Activated T-cell treated with anti-CD3 and anti-CD28 coated beads, Interleukin-2, amount 50 U/mL, for 72 hours (primary cell): ENCODE results near the gene CLEC7A. TPM values are rescaled to one million over a fixed set of nuclear protein-coding genes. Genes with fewer than 3 reads are reported as not detected.

Experiments used
- ATAC-seq, 2 donors: fragments of 150-1000 bp; cut with Tn5 transposase; replicated peaks in 1 of 2; 2 replicates each; pipeline ENCODE4 v1.10.0; 2021; ENCODE audit warnings: moderate library complexity in 2 of 2, mild to moderate bottlenecking in 1 of 2
- DNase-seq, 2 donors: peaks; one replicate each; pipeline ENCODE4 v3.0.0; 2021 to 2022; ENCODE audit warnings: mixed read lengths in 1 of 2
- H3K27ac Mint-ChIP-seq: one replicate; pipeline ENCODE4 v1.8.0; 2022; ENCODE audit warnings: mild to moderate bottlenecking, moderate library complexity, mixed read lengths
- H3K27me3 Mint-ChIP-seq: one replicate; pipeline ENCODE4 v1.8.0; 2022; ENCODE audit warnings: low read depth, mixed read lengths
- H3K36me3 Mint-ChIP-seq, 2 donors: one replicate each; pipeline ENCODE4 v1.8.0; 2022; ENCODE audit warnings: mixed read lengths in 2 of 2, mild to moderate bottlenecking in 1 of 2; ENCODE audit not compliant: insufficient read depth in 2 of 2
- H3K4me1 Mint-ChIP-seq: one replicate; pipeline ENCODE4 v1.8.0; 2022; ENCODE audit warnings: low read depth, mixed read lengths
- H3K4me3 Mint-ChIP-seq, 2 donors: one replicate each; pipeline ENCODE4 v1.8.0; 2022; ENCODE audit warnings: mild to moderate bottlenecking in 2 of 2, mixed read lengths in 2 of 2, moderate library complexity in 2 of 2
- H3K9me3 Mint-ChIP-seq, 2 donors: one replicate each; pipeline ENCODE4 v1.8.0; 2022; ENCODE audit warnings: mixed read lengths in 2 of 2
- total RNA-seq, 2 donors: library from RNA; stranded (reverse); gene quantifications; one replicate each; pipeline ENCODE4 v1.2.3, GENCODE V29; 2022

Gene CLEC7A
- total RNA-seq, 2 donors from 2014 or later = not detected

GRCh38 chr12:10101042-10101579 is 28.9 kb downstream of the CLEC7A start:
- Mint-ChIP-seq H3K4me1 (no peaks in the 10 kb centered on the region), H3K9me3 (peaks cover 0 to 2% of the 10 kb centered on the region in 2 donors), H3K27me3 (peaks cover 8% of the 10 kb centered on the region), H3K27ac (no peak overlapping the region), H3K36me3 (peaks cover 0 to 2% of the 10 kb centered on the region in 2 donors), H3K4me3 (no peak overlapping the region)
- DNase-seq = no peak
- no peak for ATAC-seq

DNA sequence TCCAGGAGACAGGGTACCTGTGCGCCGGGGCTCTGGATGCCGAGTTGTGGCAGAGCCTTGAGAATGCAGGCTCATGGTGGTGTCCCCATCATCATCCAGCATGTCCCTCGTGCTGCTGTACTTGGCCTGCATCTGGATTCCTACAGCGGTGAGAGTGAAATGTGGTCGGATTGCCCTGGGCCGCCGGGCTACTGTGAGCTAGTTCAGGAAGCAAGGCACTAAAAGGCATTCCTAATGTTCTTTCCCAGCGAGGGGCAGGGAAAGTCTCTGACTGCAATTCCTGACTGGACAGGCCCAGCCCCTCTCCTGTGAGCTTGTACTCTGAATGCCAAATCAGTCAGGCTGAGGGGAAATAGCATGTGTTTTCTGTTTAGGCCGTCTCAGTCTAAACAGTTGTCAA is 31.2 kb downstream of the CLEC7A start, which contains the start of gene CLEC1A:
Gene CLEC1A, minus strand, starts transcription at position 195 of the 400 bp plus-strand sequence. Its CDS starts 63 bp downstream, at position 132.
- no peak for ATAC-seq
- Mint-ChIP-seq H3K36me3 (peaks cover 0 to 2% of the 10 kb centered on the region in 2 donors), H3K4me3 (no peak within 1 kb of the TSS), H3K4me1 (no peaks in the 10 kb centered on the region), H3K27me3 (no peaks in the 10 kb centered on the region), H3K27ac (no peak within 1 kb of the TSS), H3K9me3 (no peaks in the 10 kb centered on the region)
- no peak for DNase-seq

DNA sequence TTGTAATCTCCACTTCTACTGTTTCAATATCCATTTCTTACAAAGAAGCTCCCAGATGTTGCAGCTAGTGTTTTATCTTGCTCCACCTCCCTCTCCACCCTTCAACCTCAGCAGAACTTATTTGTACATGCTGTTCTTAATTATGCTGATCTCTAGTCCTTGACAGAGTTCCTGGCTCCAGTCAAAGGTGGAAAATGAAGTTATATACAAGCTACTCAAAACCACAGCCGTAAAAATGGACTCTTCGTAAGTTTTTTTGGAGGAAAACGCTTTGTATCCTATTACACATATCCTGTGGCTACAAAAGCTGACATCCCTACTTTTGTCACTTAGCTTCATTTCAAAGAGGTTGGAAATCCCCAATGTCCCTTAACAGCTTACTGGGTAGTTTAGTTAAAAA is 32.5 kb downstream of the CLEC7A start:
- no peaks in the 10 kb centered on the region for H3K4me1 Mint-ChIP-seq

GRCh38 chr12:10095971-10096370 is 34.0 kb downstream of the CLEC7A start:
- DNase-seq (no peak), ATAC-seq (no peak)
- H3K4me3 Mint-ChIP-seq = no peak overlapping the region
- no peak overlapping the region for H3K27ac Mint-ChIP-seq
- no peaks in the 10 kb centered on the region for H3K4me1 Mint-ChIP-seq
- H3K36me3 Mint-ChIP-seq = no peaks in the 10 kb centered on the region
- no peaks in the 10 kb centered on the region for H3K27me3 Mint-ChIP-seq
- no peaks in the 10 kb centered on the region for H3K9me3 Mint-ChIP-seq

More for the DNA sequence above, 32.5 kb downstream of the CLEC7A start:
- Mint-ChIP-seq H3K9me3 (no peaks in the 10 kb centered on the region), H3K36me3 (no peaks in the 10 kb centered on the region), H3K27me3 (no peaks in the 10 kb centered on the region), H3K4me3 (no peak overlapping the region), H3K27ac (no peak overlapping the region)
- DNase-seq = no peak
- no peak for ATAC-seq

GRCh38 chr12:10094646-10095395 is 35.2 kb downstream of the CLEC7A start:
- ATAC-seq (no peak), DNase-seq (no peak)
- Mint-ChIP-seq H3K36me3 (no peaks in the 10 kb centered on the region), H3K27ac (no peak overlapping the region), H3K27me3 (peaks cover 3% of the 10 kb centered on the region), H3K4me1 (peaks cover 4% of the 10 kb centered on the region), H3K4me3 (no peak overlapping the region), H3K9me3 (no peaks in the 10 kb centered on the region)

DNA sequence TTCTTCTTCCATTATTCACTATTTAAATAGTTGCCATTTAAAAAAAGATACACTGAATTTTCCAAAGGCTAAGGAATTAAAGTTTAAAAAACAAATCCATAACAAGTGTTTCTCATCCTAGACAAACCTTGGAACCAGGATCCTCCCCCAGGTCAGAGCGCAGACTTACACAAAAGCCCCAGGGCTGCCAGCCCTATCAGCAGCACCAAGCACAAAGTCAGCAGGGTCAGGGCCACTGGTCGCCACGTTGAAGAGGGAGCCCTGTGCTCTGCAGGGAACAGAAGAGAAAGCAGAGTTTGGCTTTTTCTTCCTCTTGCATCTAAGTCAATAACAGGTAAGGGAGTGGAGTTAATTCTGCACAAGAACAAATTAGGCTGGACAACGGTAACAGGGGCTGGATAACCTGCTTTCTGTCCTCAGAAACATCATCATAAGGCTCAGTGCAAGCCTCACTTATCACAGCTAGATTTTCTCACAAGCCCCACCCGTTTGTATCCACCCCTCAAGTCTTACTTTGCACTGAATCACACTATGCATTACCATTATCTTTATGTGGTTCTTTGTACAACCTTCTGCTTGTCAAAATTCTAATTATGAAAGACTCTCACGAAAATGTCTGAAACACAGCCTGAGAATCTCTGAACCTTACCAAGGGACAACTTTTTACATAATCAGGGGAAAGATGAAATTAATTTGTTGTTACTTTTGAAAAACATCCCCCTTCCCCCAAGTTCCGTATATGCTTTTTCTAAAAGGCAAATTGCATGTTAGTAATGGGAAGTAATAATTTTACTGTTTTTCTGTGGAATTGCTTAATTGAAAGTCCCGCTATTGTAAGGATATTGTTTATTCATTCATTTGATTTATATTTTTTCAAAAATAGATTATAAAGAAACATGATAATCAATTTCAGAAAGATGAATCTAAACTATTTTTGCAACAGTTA is 40.8 kb downstream of the CLEC7A start:
- peaks cover 2 to 3% of the 10 kb centered on the region in 2 donors for H3K36me3 Mint-ChIP-seq

DNA sequence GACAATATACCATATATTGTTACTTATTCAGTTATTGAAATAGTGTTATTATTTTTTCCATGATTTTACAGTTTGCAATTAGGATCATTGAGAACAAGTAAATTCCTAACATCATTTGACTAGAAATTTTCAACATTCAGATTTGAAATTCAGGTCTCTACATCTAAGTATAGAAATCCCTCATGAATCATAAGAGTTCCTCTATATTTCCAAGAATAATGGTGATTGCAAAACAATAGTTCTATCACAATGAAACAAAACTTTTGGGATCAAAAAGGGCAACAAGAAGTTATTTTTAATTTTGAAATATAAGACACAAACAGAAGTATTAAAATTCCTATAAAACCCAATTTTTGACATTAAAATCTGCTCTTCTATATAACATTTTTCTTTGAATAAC is 42.0 kb downstream of the CLEC7A start:
- peaks cover 5 to 6% of the 10 kb centered on the region in 2 donors for H3K9me3 Mint-ChIP-seq

More for the DNA sequence above, 40.8 kb downstream of the CLEC7A start:
- H3K9me3 Mint-ChIP-seq = peaks cover 3 to 4% of the 10 kb centered on the region in 2 donors
- no peak overlapping the region for H3K4me3 Mint-ChIP-seq
- no peak for ATAC-seq
- no peak overlapping the region for H3K27ac Mint-ChIP-seq
- H3K27me3 Mint-ChIP-seq = peaks cover 13% of the 10 kb centered on the region
- H3K4me1 Mint-ChIP-seq = peaks cover 7% of the 10 kb centered on the region
- DNase-seq = no peak

GRCh38 chr12:10086387-10086786 is 43.6 kb downstream of the CLEC7A start:
- ATAC-seq = no peak
- no peak for DNase-seq
- Mint-ChIP-seq H3K36me3 (peaks cover 4 to 6% of the 10 kb centered on the region in 2 donors), H3K9me3 (peaks cover 5 to 12% of the 10 kb centered on the region in 2 donors), H3K27ac (no peak overlapping the region), H3K4me3 (no peak overlapping the region), H3K4me1 (peaks cover 7% of the 10 kb centered on the region), H3K27me3 (peaks cover 23% of the 10 kb centered on the region)

More for the DNA sequence above, 42.0 kb downstream of the CLEC7A start:
- peaks cover 4 to 6% of the 10 kb centered on the region in 2 donors for H3K36me3 Mint-ChIP-seq
- H3K27ac Mint-ChIP-seq = no peak overlapping the region
- no peak for ATAC-seq
- H3K27me3 Mint-ChIP-seq = peaks cover 13% of the 10 kb centered on the region
- no peak for DNase-seq
- H3K4me3 Mint-ChIP-seq = no peak overlapping the region
- H3K4me1 Mint-ChIP-seq = peaks cover 7% of the 10 kb centered on the region

GRCh38 chr12:10084733-10085132 is 45.3 kb downstream of the CLEC7A start:
- H3K4me3 Mint-ChIP-seq = no peak overlapping the region
- peaks cover 27% of the 10 kb centered on the region for H3K27me3 Mint-ChIP-seq
- DNase-seq = no peak
- H3K27ac Mint-ChIP-seq = no peak overlapping the region
- ATAC-seq = no peak
- H3K4me1 Mint-ChIP-seq = peaks cover 1% of the 10 kb centered on the region
- H3K9me3 Mint-ChIP-seq = peaks cover 5 to 12% of the 10 kb centered on the region in 2 donors
- peaks cover 4 to 6% of the 10 kb centered on the region in 2 donors for H3K36me3 Mint-ChIP-seq

GRCh38 chr12:10082117-10082874 is 47.7 kb downstream of the CLEC7A start:
- H3K4me3 Mint-ChIP-seq = no peak overlapping the region
- H3K36me3 Mint-ChIP-seq = peaks cover 4 to 6% of the 10 kb centered on the region in 2 donors
- DNase-seq (no peak), ATAC-seq (no peak)
- H3K27ac Mint-ChIP-seq = no peak overlapping the region
- no peaks in the 10 kb centered on the region for H3K4me1 Mint-ChIP-seq
- peaks cover 25% of the 10 kb centered on the region for H3K27me3 Mint-ChIP-seq
- peaks cover 5 to 12% of the 10 kb centered on the region in 2 donors for H3K9me3 Mint-ChIP-seq

DNA sequence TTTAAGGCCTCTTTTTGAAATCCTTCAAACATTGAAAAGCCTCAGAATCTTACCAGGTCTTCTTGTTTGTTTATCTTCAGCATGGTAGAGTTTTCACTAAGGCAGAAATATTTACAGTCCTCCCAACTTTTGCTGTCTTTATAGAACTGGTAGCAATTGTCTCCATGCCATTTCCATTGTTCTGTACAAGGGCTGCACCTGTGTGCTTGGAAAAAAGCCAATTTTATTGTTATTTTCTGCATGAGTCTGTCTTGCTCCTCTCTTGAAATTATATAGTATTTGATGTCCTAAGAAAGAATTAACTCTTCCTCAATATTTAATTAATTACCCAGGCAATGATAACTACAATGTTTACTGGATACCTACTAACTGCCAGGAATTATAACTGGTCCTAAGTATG is 54.5 kb downstream of the CLEC7A start:
- Mint-ChIP-seq H3K27me3 (peaks cover 11% of the 10 kb centered on the region), H3K9me3 (no peaks in the 10 kb centered on the region), H3K4me3 (no peak overlapping the region), H3K4me1 (no peaks in the 10 kb centered on the region), H3K36me3 (no peaks in the 10 kb centered on the region), H3K27ac (no peak overlapping the region)
- ATAC-seq (no peak), DNase-seq (no peak)

GRCh38 chr12:10073261-10073660 is 56.7 kb downstream of the CLEC7A start:
- no peaks in the 10 kb centered on the region for H3K9me3 Mint-ChIP-seq
- no peak for ATAC-seq
- H3K4me3 Mint-ChIP-seq = no peak overlapping the region
- no peaks in the 10 kb centered on the region for H3K4me1 Mint-ChIP-seq
- H3K36me3 Mint-ChIP-seq = no peaks in the 10 kb centered on the region
- peaks cover 17% of the 10 kb centered on the region for H3K27me3 Mint-ChIP-seq
- DNase-seq = no peak
- H3K27ac Mint-ChIP-seq = no peak overlapping the region
